BLaER1 treated with 17β-estradiol and CSF1 and Interleukin-3, amounts not matched to agents 10 nM and 100 nM (cell line): Measurements from ENCODE around the gene LINGO1.

Experiments used
- H3K27ac ChIP-seq, 11 experiments: shearing (Covaris generic); formaldehyde crosslinking; 2 replicates each; pipeline ENCODE4 v1.8.1; 2022
- H3K27me3 ChIP-seq, 11 experiments: shearing (Covaris generic); formaldehyde crosslinking; 2 replicates each; pipeline ENCODE4 v1.8.1; 2022
- H3K36me3 ChIP-seq, 11 experiments: shearing (Covaris generic); formaldehyde crosslinking; 2 replicates each; pipeline ENCODE4 v1.8.1; 2022
- H3K4me1 ChIP-seq, 10 experiments: shearing (Covaris generic); formaldehyde crosslinking; 2 replicates each; pipeline ENCODE4 v1.8.1; 2022
- H3K4me2 ChIP-seq, 11 experiments: shearing (Covaris generic); formaldehyde crosslinking; 2 replicates each; pipeline ENCODE4 v1.8.1; 2022
- H3K4me3 ChIP-seq, 10 experiments: shearing (Covaris generic); formaldehyde crosslinking; 2 replicates each; pipeline ENCODE4 v1.8.1; 2022
- H3K9ac ChIP-seq, 11 experiments: shearing (Covaris generic); formaldehyde crosslinking; 2 replicates each; pipeline ENCODE4 v1.8.1; 2022
- H3K9me3 ChIP-seq, 11 experiments: shearing (Covaris generic); formaldehyde crosslinking; replicated peaks in 1 of 11; 2 replicates each; pipeline ENCODE4 v1.8.1; 2022
- H4K20me1 ChIP-seq, 11 experiments: shearing (Covaris generic); formaldehyde crosslinking; 2 replicates each; pipeline ENCODE4 v1.8.1; 2022
- Cebpa-rat ChIP-seq, 11 experiments: shearing (Covaris generic); IDR thresholded peaks; 2 replicates each; pipeline ENCODE4 v1.8.1; 2022

LINGO1 gene

DNA sequence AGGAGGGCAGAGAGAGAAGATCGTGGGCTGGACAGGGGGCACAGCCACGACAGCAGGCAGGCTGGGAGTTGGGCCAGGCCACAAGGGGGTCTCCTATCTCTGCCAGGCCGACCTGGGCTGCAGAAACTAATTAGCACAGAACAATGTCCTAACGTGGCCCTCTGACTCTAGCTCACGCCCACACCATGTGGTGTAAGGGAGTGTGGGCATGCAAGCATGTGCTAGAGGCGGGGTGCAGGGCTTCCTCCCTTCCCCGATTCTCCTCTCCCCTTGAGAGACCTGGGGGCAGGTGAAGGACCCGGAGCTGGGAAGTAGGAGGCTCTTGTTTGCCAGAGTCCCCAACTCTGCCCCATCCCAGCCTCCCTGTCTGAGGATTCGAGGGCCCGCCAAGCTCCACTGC lies 65.5 kb downstream of the LINGO1 start:
- no peak for TF ChIP-seq Cebpa-rat (IDR thresholded peaks at IDR 0.05)
- Histone ChIP-seq H3K4me1 (peaks cover 4 to 26% (median 18%) of the 10 kb centered on the region in 10 experiments; a peak in 18 of 20 replicates), H3K27me3 (no peaks in the 10 kb centered on the region), H3K36me3 (no peaks in the 10 kb centered on the region), H4K20me1 (no peaks in the 10 kb centered on the region), H3K4me2 (no peak overlapping the region), H3K27ac (no peak overlapping the region), H3K9ac (no peak overlapping the region), H3K9me3 (no peaks in the 10 kb centered on the region), H3K4me3 (no peak overlapping the region)

DNA sequence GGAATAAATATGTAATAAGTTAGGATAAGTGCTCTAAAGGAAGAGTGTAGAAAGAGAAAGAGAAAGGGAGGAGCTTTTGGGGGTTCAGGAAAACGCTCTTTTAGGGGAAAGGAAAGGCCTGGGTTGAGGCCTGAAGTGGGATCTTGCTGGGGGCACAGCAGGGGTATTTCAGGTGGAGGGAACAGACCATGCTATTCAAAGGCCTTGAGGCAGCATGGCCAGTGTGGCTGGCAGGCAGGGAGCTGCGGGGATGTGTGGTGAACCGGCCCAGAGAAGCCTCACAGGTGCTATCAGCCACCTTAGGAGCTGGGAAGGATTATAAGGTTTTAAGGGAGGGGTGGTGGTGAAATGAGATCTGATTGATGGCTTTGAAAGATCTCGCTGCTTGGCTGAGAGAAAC lies 66.6 kb downstream of the LINGO1 start:
- peaks cover 4 to 26% (median 18%) of the 10 kb centered on the region in 10 experiments; a peak in 18 of 20 replicates for H3K4me1 ChIP-seq
- H3K4me2 ChIP-seq: no peak overlapping the region
- H3K9ac ChIP-seq: no peak overlapping the region
- no peaks in the 10 kb centered on the region for H3K9me3 ChIP-seq
- H3K4me3 ChIP-seq: no peak overlapping the region
- H3K27me3 ChIP-seq: no peaks in the 10 kb centered on the region
- no peak for TF ChIP-seq Cebpa-rat (IDR thresholded peaks at IDR 0.05)
- no peaks in the 10 kb centered on the region for H4K20me1 ChIP-seq
- no peaks in the 10 kb centered on the region for H3K36me3 ChIP-seq
- H3K27ac ChIP-seq: no peak overlapping the region

- Histone ChIP-seq H4K20me1 (no peaks in the 10 kb centered on the region), H3K9ac (no peak overlapping the region), H3K4me2 (no peak overlapping the region), H3K4me3 (no peak overlapping the region), H3K9me3 (peaks cover 0 to 1% (median 0%) of the 10 kb centered on the region in 11 experiments; a peak in 2 of 22 replicates), H3K4me1 (peaks cover 4 to 26% (median 18%) of the 10 kb centered on the region in 10 experiments; a peak in 18 of 20 replicates), H3K27ac (no peak overlapping the region), H3K36me3 (no peaks in the 10 kb centered on the region), H3K27me3 (no peaks in the 10 kb centered on the region)
- no peak for TF ChIP-seq Cebpa-rat (IDR thresholded peaks at IDR 0.05)
Observed at GRCh38 chr15:77565378-77565915, 67.3 kb downstream of the LINGO1 start.

GRCh38 chr15:77564938-77565337 lies 67.8 kb downstream of the LINGO1 start:
- Histone ChIP-seq H3K27me3 (no peaks in the 10 kb centered on the region), H3K9me3 (peaks cover 0 to 7% (median 0%) of the 10 kb centered on the region in 11 experiments; a peak in 2 of 22 replicates), H3K9ac (no peak overlapping the region), H3K36me3 (no peaks in the 10 kb centered on the region), H4K20me1 (no peaks in the 10 kb centered on the region), H3K27ac (no peak overlapping the region), H3K4me3 (no peak overlapping the region), H3K4me2 (no peak overlapping the region), H3K4me1 (peaks cover 4 to 22% (median 18%) of the 10 kb centered on the region in 10 experiments; a peak in 18 of 20 replicates)
- TF ChIP-seq Cebpa-rat (IDR thresholded peaks at IDR 0.05): no peak

DNA sequence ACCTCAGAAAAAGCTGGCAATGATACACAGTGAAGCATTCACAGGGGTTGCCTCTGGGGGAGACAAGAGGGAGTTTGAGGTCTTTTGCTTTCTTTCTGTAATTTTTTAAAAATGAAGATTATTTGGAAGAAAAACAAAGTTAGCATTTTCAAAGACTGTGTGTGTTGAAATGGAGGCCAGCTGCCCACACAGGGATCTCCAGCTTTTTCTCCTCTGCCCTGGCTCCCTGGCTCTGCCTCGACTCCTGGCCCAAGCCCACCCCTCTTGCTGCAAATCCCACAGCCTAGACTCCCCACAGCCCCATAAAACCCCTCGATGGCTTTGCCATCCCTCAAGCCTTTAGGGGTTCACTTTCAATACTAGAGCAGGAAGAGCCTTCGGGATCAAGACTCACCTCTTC lies 68.4 kb downstream of the LINGO1 start:
- H3K4me3 ChIP-seq: no peak overlapping the region
- no peak for TF ChIP-seq Cebpa-rat (IDR thresholded peaks at IDR 0.05)
- no peak overlapping the region for H3K9ac ChIP-seq
- H3K4me2 ChIP-seq: no peak overlapping the region
- H3K9me3 ChIP-seq: peaks cover 0 to 11% (median 0%) of the 10 kb centered on the region in 11 experiments; a peak in 2 of 22 replicates
- H4K20me1 ChIP-seq: no peaks in the 10 kb centered on the region
- no peaks in the 10 kb centered on the region for H3K27me3 ChIP-seq
- peaks cover 0 to 16% (median 13%) of the 10 kb centered on the region in 10 experiments; a peak in 17 of 20 replicates for H3K4me1 ChIP-seq
- no peak overlapping the region for H3K27ac ChIP-seq
- H3K36me3 ChIP-seq: no peaks in the 10 kb centered on the region

DNA sequence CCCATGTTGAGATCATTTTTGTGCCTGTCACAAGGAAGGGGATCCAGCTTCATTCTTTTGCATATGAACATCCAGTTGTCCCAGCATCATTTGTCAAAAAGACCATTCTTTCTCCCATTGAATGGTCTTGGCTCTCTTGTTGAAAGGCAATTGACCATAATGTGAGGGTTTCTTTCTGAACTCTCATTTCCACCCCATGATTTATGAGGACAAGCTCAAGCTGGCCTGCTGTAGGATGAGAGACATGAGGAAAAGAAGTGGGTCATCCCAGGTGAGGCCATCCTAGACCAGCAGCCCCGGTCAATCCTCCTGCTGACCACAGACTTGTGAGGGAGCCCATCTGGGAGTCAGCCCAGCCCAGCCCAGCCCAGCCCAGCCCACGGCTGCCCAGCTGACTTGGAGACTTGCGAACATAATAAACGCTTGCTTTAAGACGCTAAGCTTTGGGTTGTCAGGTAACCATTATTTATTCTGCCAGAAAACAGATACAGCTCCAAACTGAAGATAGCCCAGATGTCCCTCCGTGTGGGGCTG lies 69.0 kb downstream of the LINGO1 start:
- no peak for TF ChIP-seq Cebpa-rat (IDR thresholded peaks at IDR 0.05)

More for the DNA sequence above, 69.0 kb downstream of the LINGO1 start:
- Histone ChIP-seq H3K27me3 (no peaks in the 10 kb centered on the region), H3K4me2 (no peak overlapping the region), H3K27ac (no peak overlapping the region), H3K36me3 (no peaks in the 10 kb centered on the region), H4K20me1 (no peaks in the 10 kb centered on the region), H3K4me3 (no peak overlapping the region), H3K4me1 (peaks cover 0 to 10% (median 9%) of the 10 kb centered on the region in 10 experiments; a peak in 14 of 20 replicates), H3K9ac (no peak overlapping the region), H3K9me3 (peaks cover 0 to 11% (median 0%) of the 10 kb centered on the region in 11 experiments; a peak in 2 of 22 replicates)
